Stomach (tissue), 19 donors: ENCODE data around the gene NUP133. TPM values are rescaled to one million over a fixed set of nuclear protein-coding genes. Genes with fewer than 3 reads are reported as not detected.

Source experiments
- DNase-seq, 2 donors: peaks; one replicate each; pipeline versions ENCODE4 v3.0.0 to v3.0.0-alpha.2; 2013 to 2019
- H3K27ac ChIP-seq, 5 donors: fragments of 200-600 bp in 4 of 5; sonication (generic) in 4 of 5; one replicate each; pipeline ENCODE4 v1.5.1; 2013 to 2019; ENCODE audit warnings: mild to moderate bottlenecking in 1 of 5, moderate library complexity in 1 of 5
- H3K27me3 ChIP-seq, 3 donors: fragments of 200-600 bp; sonication (generic); one replicate each; pipeline ENCODE4 v1.5.1; 2017 to 2019; ENCODE audit warnings: mixed run types in 1 of 3
- H3K36me3 ChIP-seq, 4 donors: fragments of 200-600 bp; sonication (generic); 1 replicate in 3 of 4; 2 replicates in 1 of 4; pipeline ENCODE4 v1.5.1; 2016 to 2019
- H3K4me1 ChIP-seq, 4 donors: fragments of 200-600 bp; sonication (generic); one replicate each; pipeline ENCODE4 v1.5.1; 2016 to 2019
- H3K4me3 ChIP-seq, 4 donors: fragments of 200-600 bp; sonication (generic) in 3 of 4; one replicate each; pipeline ENCODE4 v1.5.1; 2016 to 2019; ENCODE audit warnings: mild to moderate bottlenecking in 1 of 4
- H3K9me3 ChIP-seq, 4 donors: fragments of 200-600 bp; sonication (generic); one replicate each; pipeline ENCODE4 v1.5.1; 2016 to 2019
- CTCF ChIP-seq, 7 experiments: fragments of 450-650 bp in 4 of 7; fragments of 200-600 bp in 3 of 7; sonication (generic) in 3 of 7; IDR thresholded peaks; one replicate each; pipeline ENCODE4 v1.5.1; 2016 to 2019; ENCODE audit warnings: antibody characterized with exemption in 7 of 7, control low read depth in 2 of 7, mild to moderate bottlenecking in 1 of 7
- EP300 ChIP-seq: sonication (generic); formaldehyde crosslinking; IDR thresholded peaks from one replicate; pipeline ENCODE4 v1.6.1; 2017; ENCODE audit warnings: antibody characterized with exemption
- POLR2A ChIP-seq, 4 donors: fragments of 450-650 bp; IDR thresholded peaks; one replicate each; pipeline ENCODE4 v1.6.1; 2016; ENCODE audit warnings: antibody characterized with exemption in 4 of 4, control low read depth in 2 of 4, mild to moderate bottlenecking in 1 of 4, moderate library complexity in 1 of 4
- POLR2AphosphoS5 ChIP-seq, 3 donors: sonication (generic); formaldehyde crosslinking; IDR thresholded peaks; one replicate each; pipeline ENCODE4 v1.6.1; 2016; ENCODE audit warnings: antibody characterized with exemption in 3 of 3
- WGBS, 5 donors: extraction: QIAGEN DNeasy Blood & Tissue Kit in 3 of 5; methylation state at CpG; one replicate each; pipeline versions ENCODE4 v1.1.5 to v1.1.7; 2013 to 2018; 5-methylcytosine and 5-hydroxymethylcytosine counted together
- intact Hi-C: fragments of 100-400 bp; cut with DNase I; formaldehyde crosslinking; loops from one replicate; pipeline ENCODE4 v1.15.1; 2023; ENCODE audit warnings: low total_unique reads
- long read RNA-seq, 10 donors: transcript quantifications; one replicate each; lab custom pipeline, GENCODE V29; 2026
- polyA plus RNA-seq, 3 donors: library from polyadenylated mRNA; stranded (reverse); fragments of 200-250 nt; gene quantifications; one replicate each; pipeline ENCODE4 v1.2.3, GENCODE V29; 2013
- total RNA-seq, 5 donors: library from RNA; depleted of rRNA; stranded (reverse); fragments of >200 nt; gene quantifications; one replicate each; pipeline versions ENCODE4 v1.1.0 to v1.2.3, GENCODE V29; 2014 to 2016
- donor health status: healthy with polysubstance abuse.
- donor health status: Bipolar disorder and iron deficiency.
- donor health status: healthy.

NUP133 gene
- total RNA-seq: 10 to 100 TPM; 13.2 to 74.7 (median 27.2) TPM
- 10 to 100 TPM in 1 of 3 donors, 1 to 10 TPM in 2; 5.5 to 11.0 (median 7.8) TPM for polyA plus RNA-seq
- long read RNA-seq, donor 1: 0 reads
- long read RNA-seq, donor 2, partial matches to known transcripts: 0 of 1 reads
- long read RNA-seq, donor 2, other reads (novel, unspliced or antisense): 0 of 1 reads
- long read RNA-seq, donor 3: 0 reads
- long read RNA-seq, donor 4: 0 reads
- long read RNA-seq, donor 5, full-length matches to known transcripts: 1 of 1 reads
- long read RNA-seq, donor 5, partial matches to known transcripts: 0 of 1 reads
- long read RNA-seq, donor 5, other reads (novel, unspliced or antisense): 0 of 1 reads
- long read RNA-seq, donor 6: 0 reads
- long read RNA-seq, donor 7: 0 reads
- long read RNA-seq, donor 8, full-length matches to known transcripts: 4 of 4 reads
- long read RNA-seq, donor 8, partial matches to known transcripts: 0 of 4 reads
- long read RNA-seq, donor 8, other reads (novel, unspliced or antisense): 0 of 4 reads
- long read RNA-seq, donor 9: 0 reads
- long read RNA-seq, donor 10: 0 reads

GRCh38 chr1:229507951-229508822, at the start of gene NUP133:
NUP133 (minus strand) TSS chr1:229508341; CDS start chr1:229508249, 92 bp downstream.
- TF ChIP-seq POLR2A (IDR thresholded peaks at IDR 0.05) (peak in 2 of 4 donors; percentile 79 to 80), EP300 (no peak), POLR2AphosphoS5 (IDR thresholded peaks at IDR 0.05) (peak; percentile 92 to 98 (median 96)), CTCF (IDR thresholded peaks at IDR 0.05) (no peak)
- Histone ChIP-seq H3K9me3 (no peaks in the 10 kb centered on the region), H3K27me3 (no peaks in the 10 kb centered on the region), H3K36me3 (peaks cover 0 to 18% (median 14%) of the 10 kb centered on the region in 4 donors), H3K27ac (peak within 1 kb of the TSS; percentile 89 to 98 (median 93)), H3K4me3 (peak within 1 kb of the TSS; percentile 75 to 96 (median 78)), H3K4me1 (peaks cover 5 to 32% (median 19%) of the 10 kb centered on the region in 4 donors)
- 0 to 2% (median 0%) methylated on average over 45 to 65 of the region's 65 CpGs for WGBS, 5 donors
- DNase-seq: peak; percentile 100
- intact Hi-C loops: no loop called here

- Histone ChIP-seq H3K27ac (peak overlapping the region in 4 of 5 donors; percentile 89 to 98 (median 93)), H3K9me3 (no peaks in the 10 kb centered on the region), H3K4me1 (peaks cover 14 to 61% (median 41%) of the 10 kb centered on the region in 4 donors), H3K27me3 (no peaks in the 10 kb centered on the region), H3K36me3 (no peaks in the 10 kb centered on the region), H3K4me3 (peak overlapping the region; percentile 95 to 97 (median 96))
- peak in 1 of 2 donors; percentile 36 for DNase-seq
- intact Hi-C loops: no loop called here
- TF ChIP-seq EP300 (no peak), CTCF (IDR thresholded peaks at IDR 0.05) (no peak), POLR2A (IDR thresholded peaks at IDR 0.05) (no peak), POLR2AphosphoS5 (IDR thresholded peaks at IDR 0.05) (no peak)
- WGBS, 5 donors: 30 to 43% (median 33%) methylated on average over 5 of the region's 5 CpGs
Measured at GRCh38 chr1:229557200-229557850, 49.2 kb upstream of the NUP133 start.

- peak in 1 of 2 donors; percentile 18 for DNase-seq
- Histone ChIP-seq H3K4me1 (peaks cover 21 to 83% (median 53%) of the 10 kb centered on the region in 4 donors), H3K9me3 (no peaks in the 10 kb centered on the region), H3K36me3 (no peaks in the 10 kb centered on the region), H3K27me3 (no peaks in the 10 kb centered on the region), H3K27ac (no peak overlapping the region), H3K4me3 (no peak overlapping the region)
- no peak for TF ChIP-seq EP300
- no peak for TF ChIP-seq POLR2A (IDR thresholded peaks at IDR 0.05)
- TF ChIP-seq POLR2AphosphoS5 (IDR thresholded peaks at IDR 0.05): no peak
- TF ChIP-seq CTCF (IDR thresholded peaks at IDR 0.05): no peak
- WGBS, 5 donors: 79 to 89% (median 86%) methylated on average over 10 of the region's 10 CpGs
- intact Hi-C loops: no loop called here
Measured at GRCh38 chr1:229554886-229555621, 46.9 kb upstream of the NUP133 start.
